ENCODE data around the gene CPN2. TPM values are rescaled to one million over a fixed set of nuclear protein-coding genes. Genes with fewer than 3 reads are reported as not detected.

CPN2 gene
- total and polyA plus RNA-seq, 2 experiments from 2014 or later = 0.36 to 0.88 TPM

- DNase-seq (ENCODE audit: low read depth in 1 of 2, low spot score in 1 of 2) = no peak
- peaks cover 4% of the 10 kb centered on the region for H3K4me1 ChIP-seq (ENCODE audit: low read depth)
- H3K27ac ChIP-seq = no peak overlapping the region
- no peak overlapping the region for H3K4me3 ChIP-seq
- H3K27me3 ChIP-seq = no peaks in the 10 kb centered on the region
- no peaks in the 10 kb centered on the region for H3K36me3 ChIP-seq
- no peak for TF ChIP-seq CTCF (IDR thresholded peaks at IDR 0.05; ENCODE audit: low read depth, low read length)
- H3K9me3 ChIP-seq (ENCODE audit: low read depth) = no peaks in the 10 kb centered on the region
These were observed 33.5 kb upstream of the CPN2 start for GRCh38 chr3:194384569-194385001.

- Histone ChIP-seq H3K27ac (no peak overlapping the region), H3K27me3 (no peaks in the 10 kb centered on the region), H3K9me3 (ENCODE audit: low read depth) (no peaks in the 10 kb centered on the region), H3K36me3 (no peaks in the 10 kb centered on the region), H3K4me1 (ENCODE audit: low read depth) (peaks cover 6% of the 10 kb centered on the region), H3K4me3 (no peak overlapping the region)
- DNase-seq (ENCODE audit: low read depth in 1 of 2, low spot score in 1 of 2) = no peak
- TF ChIP-seq CTCF (IDR thresholded peaks at IDR 0.05; ENCODE audit: low read depth, low read length) = no peak
These were observed 33.0 kb upstream of the CPN2 start for GRCh38 chr3:194384156-194384555.

- peaks cover 6% of the 10 kb centered on the region for H3K4me1 ChIP-seq (ENCODE audit: low read depth)
- no peak overlapping the region for H3K27ac ChIP-seq
- DNase-seq (ENCODE audit: low read depth in 1 of 2, low spot score in 1 of 2) = no peak
- H3K27me3 ChIP-seq = no peaks in the 10 kb centered on the region
- H3K9me3 ChIP-seq (ENCODE audit: low read depth) = no peaks in the 10 kb centered on the region
- H3K36me3 ChIP-seq = no peaks in the 10 kb centered on the region
- TF ChIP-seq CTCF (IDR thresholded peaks at IDR 0.05; ENCODE audit: low read depth, low read length) = no peak
- no peak overlapping the region for H3K4me3 ChIP-seq
These were observed 32.3 kb upstream of the CPN2 start for GRCh38 chr3:194383276-194383940.

- no peaks in the 10 kb centered on the region for H3K27me3 ChIP-seq
- DNase-seq (ENCODE audit: low read depth in 1 of 2, low spot score in 1 of 2) = no peak
- no peak for TF ChIP-seq CTCF (IDR thresholded peaks at IDR 0.05; ENCODE audit: low read depth, low read length)
- no peaks in the 10 kb centered on the region for H3K9me3 ChIP-seq (ENCODE audit: low read depth)
- H3K4me1 ChIP-seq (ENCODE audit: low read depth) = peaks cover 6% of the 10 kb centered on the region
- H3K4me3 ChIP-seq = no peak overlapping the region
- no peaks in the 10 kb centered on the region for H3K36me3 ChIP-seq
- H3K27ac ChIP-seq = no peak overlapping the region
These were observed 31.7 kb upstream of the CPN2 start for GRCh38 chr3:194382892-194383223.

- Histone ChIP-seq H3K27ac (no peak overlapping the region), H3K4me3 (no peak overlapping the region), H3K4me1 (ENCODE audit: low read depth) (peaks cover 6% of the 10 kb centered on the region), H3K27me3 (no peaks in the 10 kb centered on the region), H3K9me3 (ENCODE audit: low read depth) (no peaks in the 10 kb centered on the region), H3K36me3 (no peaks in the 10 kb centered on the region)
- no peak for DNase-seq (ENCODE audit: low read depth in 1 of 2, low spot score in 1 of 2)
- no peak for TF ChIP-seq CTCF (IDR thresholded peaks at IDR 0.05; ENCODE audit: low read depth, low read length)
These were observed 31.2 kb upstream of the CPN2 start for GRCh38 chr3:194382196-194382891.

Measured in cardiac muscle cell (in vitro differentiated cells and primary cell).